ENCODE results near the gene CDC26. TPM values are rescaled to one million over a fixed set of nuclear protein-coding genes. Genes with fewer than 3 reads are reported as not detected.

CDC26 gene
- total RNA-seq, 1 donor from 2014 or later, result 29.5 TPM

DNA sequence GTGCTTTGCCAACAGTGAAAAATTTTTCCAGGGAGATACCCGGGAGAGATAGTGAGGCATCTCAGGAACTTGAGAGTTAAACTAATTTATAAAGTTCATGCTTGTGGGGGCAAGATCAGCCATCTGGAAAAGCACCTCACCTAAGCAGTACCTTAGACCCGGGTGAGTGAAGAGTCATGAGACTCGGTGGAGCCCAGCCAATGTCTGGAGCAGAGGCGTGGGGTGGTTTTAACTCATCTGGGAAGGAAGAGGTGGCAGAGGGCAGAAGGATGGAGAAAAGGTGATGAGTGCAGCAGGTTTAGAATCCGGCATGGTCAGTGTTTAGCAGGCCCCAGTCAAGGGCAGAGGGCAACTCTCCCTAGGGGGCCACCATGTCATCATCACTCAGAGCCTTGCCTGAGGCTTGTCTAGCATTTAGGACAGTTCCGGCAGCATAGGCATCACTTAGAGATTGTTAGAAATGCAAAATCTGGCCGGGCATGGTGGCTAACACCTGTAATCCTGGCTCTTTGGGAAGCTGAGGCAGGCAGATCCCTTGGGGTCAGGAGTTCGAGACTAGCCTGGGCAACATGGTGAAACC lies 32.1 kb upstream of the CDC26 start:
- H3K4me3 ChIP-seq, result no peak overlapping the region
- no peak for DNase-seq
- no peaks in the 10 kb centered on the region for H3K9me3 ChIP-seq
- H3K27ac ChIP-seq, result no peak overlapping the region
- H3K27me3 ChIP-seq, result no peaks in the 10 kb centered on the region
- ATAC-seq, result no peak
- no peak for TF ChIP-seq CTCF (IDR thresholded peaks at IDR 0.05)
- H3K36me3 ChIP-seq, result no peaks in the 10 kb centered on the region
- intact Hi-C loops (cut with DNase I), result no loop called here
- H3K4me1 ChIP-seq, result no peaks in the 10 kb centered on the region

DNA sequence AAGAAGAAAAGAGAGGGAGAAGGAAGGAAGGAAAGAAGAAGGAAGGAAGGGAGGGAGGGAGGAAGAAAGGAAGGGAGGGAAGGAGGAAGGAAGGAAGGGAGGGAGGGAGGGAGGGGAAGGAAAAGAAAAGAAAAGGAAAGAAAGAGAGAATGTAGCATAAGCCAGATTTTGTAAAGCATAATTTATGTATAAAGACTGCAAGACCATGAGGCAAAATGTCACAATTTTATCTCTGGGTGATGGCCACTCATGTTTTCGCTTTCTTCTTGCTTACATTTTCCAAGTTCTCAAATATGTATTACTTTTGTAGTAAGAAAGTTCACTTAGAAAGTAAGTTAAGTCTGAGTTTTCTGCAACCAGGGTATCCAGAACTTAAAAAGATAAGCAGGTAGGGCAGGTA lies 31.2 kb upstream of the CDC26 start:
- H3K9me3 ChIP-seq, result no peaks in the 10 kb centered on the region
- no peak for ATAC-seq
- H3K4me1 ChIP-seq, result no peaks in the 10 kb centered on the region
- intact Hi-C loops (cut with DNase I), result no loop called here
- H3K36me3 ChIP-seq, result no peaks in the 10 kb centered on the region
- H3K27ac ChIP-seq, result no peak overlapping the region
- no peak for DNase-seq
- no peak overlapping the region for H3K4me3 ChIP-seq
- H3K27me3 ChIP-seq, result no peaks in the 10 kb centered on the region
- no peak for TF ChIP-seq CTCF (IDR thresholded peaks at IDR 0.05)

DNA sequence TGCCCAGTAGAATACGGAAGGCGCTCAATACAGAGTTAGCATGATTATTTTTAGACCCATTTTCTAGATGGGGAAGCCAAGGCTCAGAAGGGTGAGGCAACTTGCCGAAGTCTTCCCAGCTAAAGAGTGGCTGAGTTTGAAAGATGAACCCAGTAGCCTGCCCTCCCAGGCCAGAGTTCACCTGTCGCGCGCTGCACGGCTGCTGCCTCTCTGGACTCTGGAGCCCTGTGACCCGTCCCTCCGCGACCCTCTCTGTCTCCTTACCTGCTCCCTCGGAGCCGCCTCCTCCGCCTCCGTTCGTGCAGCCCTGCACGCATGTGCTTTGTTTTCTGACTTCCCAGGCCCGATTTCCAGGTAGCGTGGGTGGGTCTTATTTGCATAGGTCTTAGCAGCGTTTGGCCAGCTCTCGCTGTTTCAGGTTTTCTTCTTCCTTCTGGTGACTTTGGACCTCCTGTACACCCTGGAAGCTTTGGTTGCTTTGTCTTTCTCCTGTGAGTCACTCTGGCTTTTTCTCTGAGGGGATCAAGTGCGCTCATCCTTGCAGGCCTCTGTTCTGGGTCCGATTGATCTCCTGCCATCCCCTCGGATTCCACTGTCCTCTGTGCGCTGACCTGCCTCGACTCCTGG lies 27.5 kb upstream of the CDC26 start, which contains the start of gene RNF183:
RNF183 (minus strand) TSS at position 585 of the 627 bp plus-strand sequence. CDS start 5,192 bp downstream, outside the sequence.
- H3K9me3 ChIP-seq, result no peaks in the 10 kb centered on the region
- no peak within 1 kb of the TSS for H3K4me3 ChIP-seq
- H3K4me1 ChIP-seq, result no peaks in the 10 kb centered on the region
- H3K27ac ChIP-seq, result no peak within 1 kb of the TSS
- H3K36me3 ChIP-seq, result no peaks in the 10 kb centered on the region
- TF ChIP-seq CTCF (IDR thresholded peaks at IDR 0.05), result no peak
- intact Hi-C loops (cut with DNase I), result no loop called here
- H3K27me3 ChIP-seq, result no peaks in the 10 kb centered on the region
- ATAC-seq (no peak), DNase-seq (no peak)

- H3K9me3 ChIP-seq, result no peaks in the 10 kb centered on the region
- intact Hi-C loops (cut with DNase I), result no loop called here
- TF ChIP-seq CTCF (IDR thresholded peaks at IDR 0.05), result no peak
- H3K36me3 ChIP-seq, result no peaks in the 10 kb centered on the region
- DNase-seq (no peak), ATAC-seq (no peak)
- no peak overlapping the region for H3K27ac ChIP-seq
- H3K27me3 ChIP-seq, result no peaks in the 10 kb centered on the region
- H3K4me3 ChIP-seq, result no peak overlapping the region
- H3K4me1 ChIP-seq, result no peaks in the 10 kb centered on the region
Measured at GRCh38 chr9:113301548-113301947, 26.2 kb upstream of the CDC26 start.

- H3K4me1 ChIP-seq, result no peaks in the 10 kb centered on the region
- intact Hi-C loops (cut with DNase I), result no loop called here
- DNase-seq (no peak), ATAC-seq (peak; percentile 69)
- no peaks in the 10 kb centered on the region for H3K36me3 ChIP-seq
- no peak overlapping the region for H3K4me3 ChIP-seq
- no peaks in the 10 kb centered on the region for H3K27me3 ChIP-seq
- no peak for TF ChIP-seq CTCF (IDR thresholded peaks at IDR 0.05)
- H3K27ac ChIP-seq, result no peak overlapping the region
- H3K9me3 ChIP-seq, result no peaks in the 10 kb centered on the region
Measured at GRCh38 chr9:113299800-113300292, 24.5 kb upstream of the CDC26 start.

Data from upper lobe of right lung (tissue), 1 donor.